H9 (cell line): ENCODE measurements around the gene PPARGC1A. TPM values are rescaled to one million over a fixed set of nuclear protein-coding genes. Genes with fewer than 3 reads are reported as not detected.

Experiments
- DNase-seq: peaks from one replicate; pipeline ENCODE4 v3.0.0-alpha.2; 2017
- H2AFZ ChIP-seq: one replicate; pipeline ENCODE4 v1.6.1; 2013; ENCODE audit warnings: mild to moderate bottlenecking, low read length, control low read depth, moderate library complexity
- H2AK5ac ChIP-seq: 2 replicates; pipeline ENCODE4 v1.6.1; 2013; ENCODE audit warnings: low read length, control low read depth, mixed read lengths; ENCODE audit not compliant: insufficient read length
- H2BK120ac ChIP-seq: one replicate; pipeline ENCODE4 v1.6.1; 2013; ENCODE audit warnings: low read depth, mild to moderate bottlenecking, low read length, control low read depth, inconsistent platforms; ENCODE audit not compliant: poor library complexity, severe bottlenecking
- H2BK12ac ChIP-seq: 2 replicates; pipeline ENCODE4 v1.6.1; 2013; ENCODE audit warnings: low read length, control low read depth, mixed read lengths, low read depth; ENCODE audit not compliant: insufficient read length
- H2BK15ac ChIP-seq: 2 replicates; pipeline ENCODE4 v1.6.1; 2013; ENCODE audit warnings: low read depth, low read length, control low read depth
- H2BK20ac ChIP-seq: one replicate; pipeline ENCODE4 v1.6.1; 2013; ENCODE audit warnings: low read depth, mild to moderate bottlenecking, low read length, control low read depth, inconsistent platforms; ENCODE audit not compliant: poor library complexity, severe bottlenecking
- H2BK5ac ChIP-seq: 2 replicates; pipeline ENCODE4 v1.6.1; 2013; ENCODE audit warnings: low read length, control low read depth, mixed read lengths; ENCODE audit not compliant: insufficient read length
- H3K14ac ChIP-seq: 2 replicates; pipeline ENCODE4 v1.6.1; 2013; ENCODE audit warnings: low read length, control low read depth; ENCODE audit not compliant: insufficient read depth
- H3K18ac ChIP-seq: 2 replicates; pipeline ENCODE4 v1.6.1; 2013; ENCODE audit warnings: low read depth, mild to moderate bottlenecking, mixed read lengths, low read length, control low read depth; ENCODE audit not compliant: insufficient read length
- H3K23ac ChIP-seq: 2 replicates; pipeline ENCODE4 v1.6.1; 2013; ENCODE audit warnings: low read length, control low read depth, mixed read lengths, low read depth; ENCODE audit not compliant: insufficient read length
- H3K23me2 ChIP-seq: 2 replicates; pipeline ENCODE4 v1.6.1; 2013; ENCODE audit warnings: low read depth, mild to moderate bottlenecking, mixed read lengths, low read length, control low read depth; ENCODE audit not compliant: insufficient read length, poor library complexity, severe bottlenecking
- H3K27ac ChIP-seq: 2 replicates; pipeline ENCODE4 v1.5.1; 2013; ENCODE audit warnings: low read length, control low read depth, mixed read lengths, low read depth; ENCODE audit not compliant: insufficient read length
- H3K27me3 ChIP-seq: 2 replicates; pipeline ENCODE4 v1.6.1; 2013; ENCODE audit warnings: low read length, control low read depth, inconsistent platforms; ENCODE audit not compliant: insufficient read depth
- H3K4ac ChIP-seq: 2 replicates; pipeline ENCODE4 v1.6.1; 2013; ENCODE audit warnings: low read depth, mild to moderate bottlenecking, control low read depth, inconsistent platforms, low read length, moderate library complexity
- H3K4me1 ChIP-seq: 2 replicates; pipeline ENCODE4 v1.6.1; 2013; ENCODE audit warnings: low read length, control low read depth, inconsistent platforms; ENCODE audit not compliant: insufficient read depth
- H3K4me2 ChIP-seq: 2 replicates; pipeline ENCODE4 v1.6.1; 2013; ENCODE audit warnings: low read length, control low read depth, mixed read lengths; ENCODE audit not compliant: insufficient read length, insufficient read depth
- H3K56ac ChIP-seq: 2 replicates; pipeline ENCODE4 v1.6.1; 2013; ENCODE audit warnings: low read depth, mild to moderate bottlenecking, mixed read lengths, low read length, control low read depth; ENCODE audit not compliant: insufficient read length
- H3K79me1 ChIP-seq: 2 replicates; pipeline ENCODE4 v1.6.1; 2013; ENCODE audit warnings: low read depth, mild to moderate bottlenecking, moderate library complexity, low read length, control low read depth, inconsistent platforms; ENCODE audit not compliant: insufficient read depth, poor library complexity, severe bottlenecking
- H3K79me2 ChIP-seq: 2 replicates; pipeline ENCODE4 v1.6.1; 2013; ENCODE audit warnings: low read length, control low read depth, inconsistent platforms; ENCODE audit not compliant: insufficient read depth
- H3K9ac ChIP-seq: 2 replicates; pipeline ENCODE4 v1.6.1; 2013; ENCODE audit warnings: low read length, control low read depth, mixed read lengths; ENCODE audit not compliant: insufficient read length; ENCODE audit errors: extremely low read depth
- H3K9me3 ChIP-seq: one replicate; pipeline ENCODE4 v1.6.1; 2013; ENCODE audit warnings: low read depth, low read length, inconsistent platforms; ENCODE audit not compliant: control insufficient read depth
- H3T11ph ChIP-seq: one replicate; pipeline ENCODE4 v1.6.1; 2013; ENCODE audit warnings: mild to moderate bottlenecking, low read length, control low read depth, inconsistent platforms
- H4K20me1 ChIP-seq: one replicate; pipeline ENCODE4 v1.6.1; 2013; ENCODE audit not compliant: control insufficient read depth, insufficient read length, insufficient read depth
- H4K5ac ChIP-seq: 2 replicates; pipeline ENCODE4 v1.6.1; 2013; ENCODE audit warnings: low read depth, mild to moderate bottlenecking, mixed read lengths, low read length, control low read depth; ENCODE audit not compliant: insufficient read length
- H4K8ac ChIP-seq: replicated peaks from 2 replicates; pipeline ENCODE4 v1.6.1; 2013; ENCODE audit warnings: low read length, control low read depth, mixed read lengths, low read depth; ENCODE audit not compliant: insufficient read length
- H4K91ac ChIP-seq: 2 replicates; pipeline ENCODE4 v1.6.1; 2013; ENCODE audit warnings: low read depth, mild to moderate bottlenecking, moderate library complexity, mixed read lengths, low read length, control low read depth; ENCODE audit not compliant: insufficient read length
- H3K27ac Mint-ChIP-seq, 3 experiments: 2 replicates in 2 of 3; 3 replicates in 1 of 3; pipeline ENCODE4 v1.8.0; 2020 to 2021; ENCODE audit warnings: mixed read lengths in 3 of 3, mild to moderate bottlenecking in 1 of 3, moderate library complexity in 1 of 3
- H3K27me3 Mint-ChIP-seq: 2 replicates; pipeline ENCODE4 v1.8.0; 2021; ENCODE audit warnings: low read depth, mild to moderate bottlenecking, moderate library complexity, mixed read lengths
- H3K36me3 Mint-ChIP-seq, 3 experiments: 2 replicates in 2 of 3; 3 replicates in 1 of 3; pipeline ENCODE4 v1.8.0; 2020 to 2021; ENCODE audit warnings: low read depth in 3 of 3, mixed read lengths in 3 of 3; ENCODE audit not compliant: insufficient read depth in 1 of 3
- H3K4me1 Mint-ChIP-seq, 2 experiments: 2 replicates each; pipeline ENCODE4 v1.8.0; 2020; ENCODE audit warnings: mixed read lengths in 2 of 2
- H3K4me3 Mint-ChIP-seq, 2 experiments: 2 replicates in 1 of 2; 3 replicates in 1 of 2; pipeline ENCODE4 v1.8.0; 2020 to 2021; ENCODE audit warnings: mild to moderate bottlenecking in 2 of 2, mixed read lengths in 2 of 2, moderate library complexity in 1 of 2
- H3K9me3 Mint-ChIP-seq, 2 experiments: 2 replicates in 1 of 2; 3 replicates in 1 of 2; pipeline ENCODE4 v1.8.0; 2020; ENCODE audit warnings: mild to moderate bottlenecking in 2 of 2, mixed read lengths in 2 of 2, moderate library complexity in 1 of 2
- CTCF ChIP-seq: fragments of 200-600 bp; sonication (generic); conservative IDR thresholded peaks from 3 replicates; pipeline ENCODE4 v1.8.0; 2021; ENCODE audit warnings: antibody characterized with exemption, mild to moderate bottlenecking
- total RNA-seq: library from RNA; stranded (reverse); gene quantifications from 2 replicates; pipeline ENCODE4 v1.2.1, GENCODE V29; 2021

The PPARGC1A gene
- total RNA-seq, 1 experiment from 2014 or later: 1.7 TPM

DNA sequence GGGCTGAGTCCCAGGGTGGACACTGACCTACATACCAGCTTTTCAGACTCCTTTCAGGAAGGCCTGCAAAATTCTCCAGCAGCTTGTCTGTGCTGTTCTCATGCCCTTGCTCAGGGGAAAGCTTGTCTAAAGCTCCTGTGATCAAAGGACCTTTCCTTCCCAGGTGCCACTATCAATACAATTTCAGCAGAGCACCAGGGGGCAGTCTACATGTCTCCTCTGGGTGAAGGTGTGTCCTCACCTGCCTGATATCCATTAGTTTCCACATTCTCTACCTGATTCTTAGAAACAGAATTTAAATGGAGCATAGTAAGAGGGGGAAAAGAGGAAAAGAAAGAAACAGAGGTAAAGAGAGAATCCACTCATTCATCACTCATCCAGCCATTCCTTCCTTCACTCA lies 114.2 kb downstream of the PPARGC1A start:
- Histone ChIP-seq H3K23me2 (no peaks in the 10 kb centered on the region), H3K79me2 (no peaks in the 10 kb centered on the region), H2AK5ac (no peak overlapping the region), H3K27me3 (no peaks in the 10 kb centered on the region), H3K56ac (no peak overlapping the region), H2BK120ac (no peak overlapping the region), H4K5ac (no peak overlapping the region), H2BK5ac (no peak overlapping the region), H3K9me3 (no peaks in the 10 kb centered on the region), H3K4me2 (no peak overlapping the region), H2BK12ac (no peak overlapping the region), H4K20me1 (no peaks in the 10 kb centered on the region), H3K79me1 (no peaks in the 10 kb centered on the region), H3K27ac (no peak overlapping the region), H3K18ac (no peak overlapping the region), H3K4ac (no peak overlapping the region), H3T11ph (no peak overlapping the region), H3K4me1 (peaks cover 5% of the 10 kb centered on the region), H4K91ac (no peak overlapping the region), H3K23ac (no peak overlapping the region), H2BK15ac (no peak overlapping the region), H2AFZ (no peak overlapping the region), H3K14ac (no peak overlapping the region), H2BK20ac (no peak overlapping the region), H3K9ac (no peak overlapping the region), H4K8ac (no peak overlapping the region)
- TF ChIP-seq CTCF: peak; percentile 43; the same call in 2 of the 3 replicates
- Mint-ChIP-seq H3K4me1 (peaks cover 28 to 29% of the 10 kb centered on the region in 2 experiments), H3K36me3 (no peaks in the 10 kb centered on the region), H3K27me3 (no peaks in the 10 kb centered on the region), H3K9me3 (no peaks in the 10 kb centered on the region), H3K4me3 (no peak overlapping the region), H3K27ac (no peak overlapping the region)
- DNase-seq: peak; percentile 34
